ENCODE data around the gene OR7D4. TPM values are rescaled to one million over a fixed set of nuclear protein-coding genes. Genes with fewer than 3 reads are reported as not detected.

Gene OR7D4
- total RNA-seq (not detected in 2 replicates), polyA plus RNA-seq (not detected in 2 replicates)

- Histone ChIP-seq H3K9me3 (ENCODE audit: low read depth) (no peaks in the 10 kb centered on the region), H2AFZ (no peak within 1 kb of the TSS), H3K4me2 (no peak within 1 kb of the TSS), H3K9me2 (replicated peaks; ENCODE audit: insufficient read depth) (no peaks in the 10 kb centered on the region), H3K4me1 (ENCODE audit: insufficient read depth) (no peaks in the 10 kb centered on the region), H3K4me3 (no peak within 1 kb of the TSS), H3K27me3 (no peaks in the 10 kb centered on the region), H3K79me2 (no peaks in the 10 kb centered on the region), H4K20me1 (ENCODE audit: insufficient read depth, poor library complexity, severe bottlenecking) (no peaks in the 10 kb centered on the region), H3K27ac (no peak within 1 kb of the TSS), H3K36me3 (replicated peaks; ENCODE audit: insufficient read depth, low read depth) (no peaks in the 10 kb centered on the region)
- no peak for DNase-seq (ENCODE audit: low spot score)
- WGBS (ENCODE audit: low lambda C conversion rate, missing lambda C conversion rate) = 70% methylated on average over 3 of the region's 3 CpGs
- TF ChIP-seq CTCF (IDR thresholded peaks at IDR 0.05; ENCODE audit: poor library complexity) (no peak), EZH2phosphoT487 (IDR thresholded peaks at IDR 0.05; ENCODE audit: low read depth, severe bottlenecking, unreplicated experiment) (no peak), EZH2 (IDR thresholded peaks at IDR 0.05; ENCODE audit: borderline replicate concordance) (no peak)
These were observed at the start of gene OR7D4 for GRCh38 chr19:9219489-9219888. Gene OR7D4 (minus strand): TSS chr19:9219589. CDS start chr19:9214837, 4,752 bp downstream.

GRCh38 chr19:9251236-9251635 is 31.8 kb upstream of the OR7D4 start:
- Histone ChIP-seq H3K27me3 (no peaks in the 10 kb centered on the region), H3K79me2 (no peaks in the 10 kb centered on the region), H3K4me3 (no peak overlapping the region), H3K9me3 (ENCODE audit: low read depth) (no peaks in the 10 kb centered on the region), H3K9me2 (replicated peaks; ENCODE audit: insufficient read depth) (no peaks in the 10 kb centered on the region), H3K4me2 (no peak overlapping the region), H3K27ac (no peak overlapping the region), H3K4me1 (ENCODE audit: insufficient read depth) (no peaks in the 10 kb centered on the region), H3K36me3 (replicated peaks; ENCODE audit: insufficient read depth, low read depth) (no peaks in the 10 kb centered on the region), H4K20me1 (ENCODE audit: insufficient read depth, poor library complexity, severe bottlenecking) (no peaks in the 10 kb centered on the region), H2AFZ (no peak overlapping the region)
- 68% methylated on average over 5 of the region's 5 CpGs for WGBS (ENCODE audit: low lambda C conversion rate, missing lambda C conversion rate)
- TF ChIP-seq EZH2phosphoT487 (IDR thresholded peaks at IDR 0.05; ENCODE audit: low read depth, severe bottlenecking, unreplicated experiment) (no peak), EZH2 (IDR thresholded peaks at IDR 0.05; ENCODE audit: borderline replicate concordance) (no peak), CTCF (IDR thresholded peaks at IDR 0.05; ENCODE audit: poor library complexity) (no peak)
- no peak for DNase-seq (ENCODE audit: low spot score)

- H3K9me2 ChIP-seq (replicated peaks; ENCODE audit: insufficient read depth) = no peaks in the 10 kb centered on the region
- DNase-seq (ENCODE audit: low spot score) = no peak
- no peak within 1 kb of the TSS for H3K4me2 ChIP-seq
- no peaks in the 10 kb centered on the region for H4K20me1 ChIP-seq (ENCODE audit: insufficient read depth, poor library complexity, severe bottlenecking)
- WGBS (ENCODE audit: low lambda C conversion rate, missing lambda C conversion rate) = 52% methylated on average over 1 of the region's 1 CpG
- no peaks in the 10 kb centered on the region for H3K36me3 ChIP-seq (replicated peaks; ENCODE audit: insufficient read depth, low read depth)
- no peaks in the 10 kb centered on the region for H3K27me3 ChIP-seq
- H3K79me2 ChIP-seq = no peaks in the 10 kb centered on the region
- no peaks in the 10 kb centered on the region for H3K9me3 ChIP-seq (ENCODE audit: low read depth)
- no peak within 1 kb of the TSS for H3K27ac ChIP-seq
- no peak within 1 kb of the TSS for H2AFZ ChIP-seq
- TF ChIP-seq EZH2 (IDR thresholded peaks at IDR 0.05; ENCODE audit: borderline replicate concordance) (no peak), CTCF (IDR thresholded peaks at IDR 0.05; ENCODE audit: poor library complexity) (no peak), EZH2phosphoT487 (IDR thresholded peaks at IDR 0.05; ENCODE audit: low read depth, severe bottlenecking, unreplicated experiment) (no peak)
- H3K4me1 ChIP-seq (ENCODE audit: insufficient read depth) = no peaks in the 10 kb centered on the region
- H3K4me3 ChIP-seq = no peak within 1 kb of the TSS
These were observed 31.2 kb upstream of the OR7D4 start, which contains the start of gene OR7E24 for GRCh38 chr19:9250630-9251029. Gene OR7E24 (plus strand): TSS chr19:9250930. CDS start chr19:9251044, 114 bp downstream.

Data from hepatocyte (in vitro differentiated cells).